Measurements from ENCODE around the gene LRRC27.

The LRRC27 gene

DNA sequence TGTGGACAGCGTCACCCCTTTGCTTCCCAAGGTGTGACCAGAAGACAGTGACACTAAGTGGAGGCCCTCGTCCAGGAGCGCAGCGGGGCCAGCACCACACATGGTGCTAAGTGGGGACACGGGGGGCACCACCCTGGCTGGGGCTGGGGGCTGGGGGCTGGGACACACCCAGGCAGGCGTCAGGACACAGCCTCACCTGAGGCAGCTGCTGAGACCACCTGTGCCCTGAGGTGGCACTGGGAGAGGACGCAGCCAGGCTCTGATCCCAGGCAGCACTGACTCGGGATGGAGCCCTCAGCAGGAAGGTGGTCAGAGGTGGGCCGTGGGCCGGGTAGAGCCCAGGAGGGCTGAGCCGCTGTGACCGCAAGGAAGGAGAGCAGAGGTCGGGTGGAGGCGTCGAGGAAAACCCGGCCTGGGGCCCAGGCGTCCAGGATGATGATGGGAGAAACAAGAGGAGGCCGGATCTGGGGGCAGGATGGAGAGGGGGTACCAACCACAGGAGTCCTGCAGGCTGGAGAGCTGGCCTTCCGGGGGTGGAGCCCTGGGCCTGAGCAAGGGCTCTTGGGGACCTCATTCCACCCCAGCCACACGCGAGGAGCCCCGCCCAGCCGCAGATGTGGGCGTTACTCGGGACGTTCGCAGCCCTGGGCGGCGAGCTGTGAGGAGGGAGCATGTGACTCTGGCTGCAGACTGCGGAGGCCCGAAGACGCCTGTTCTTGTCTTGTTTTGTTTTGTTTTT is 22.5 kb downstream of the LRRC27 start:
- no peak for ATAC-seq
- no peak for TF ChIP-seq RARB (CRISPR knock-in tag; IDR thresholded peaks at IDR 0.05)
- no peak for TF ChIP-seq PATZ1 (CRISPR knock-in tag; IDR thresholded peaks at IDR 0.05; ENCODE audit: borderline replicate concordance)
- TF ChIP-seq TOX (CRISPR knock-in tag; IDR thresholded peaks at IDR 0.05; ENCODE audit: borderline replicate concordance) = no peak
- no peak for TF ChIP-seq ZNF70 (CRISPR knock-in tag; IDR thresholded peaks at IDR 0.05)
- TF ChIP-seq ARNTL (CRISPR knock-in tag; IDR thresholded peaks at IDR 0.05; ENCODE audit: borderline replicate concordance, low read depth) = no peak
- TF ChIP-seq GLIS3 (CRISPR knock-in tag; IDR thresholded peaks at IDR 0.05) = no peak
- no peak for TF ChIP-seq TCF4 (CRISPR knock-in tag; IDR thresholded peaks at IDR 0.05; ENCODE audit: borderline replicate concordance)
- no peak for TF ChIP-seq SNAI2 (CRISPR knock-in tag; IDR thresholded peaks at IDR 0.05)
- no peak for TF ChIP-seq CSDC2 (CRISPR knock-in tag; IDR thresholded peaks at IDR 0.05)
- TF ChIP-seq, protein P1, sequence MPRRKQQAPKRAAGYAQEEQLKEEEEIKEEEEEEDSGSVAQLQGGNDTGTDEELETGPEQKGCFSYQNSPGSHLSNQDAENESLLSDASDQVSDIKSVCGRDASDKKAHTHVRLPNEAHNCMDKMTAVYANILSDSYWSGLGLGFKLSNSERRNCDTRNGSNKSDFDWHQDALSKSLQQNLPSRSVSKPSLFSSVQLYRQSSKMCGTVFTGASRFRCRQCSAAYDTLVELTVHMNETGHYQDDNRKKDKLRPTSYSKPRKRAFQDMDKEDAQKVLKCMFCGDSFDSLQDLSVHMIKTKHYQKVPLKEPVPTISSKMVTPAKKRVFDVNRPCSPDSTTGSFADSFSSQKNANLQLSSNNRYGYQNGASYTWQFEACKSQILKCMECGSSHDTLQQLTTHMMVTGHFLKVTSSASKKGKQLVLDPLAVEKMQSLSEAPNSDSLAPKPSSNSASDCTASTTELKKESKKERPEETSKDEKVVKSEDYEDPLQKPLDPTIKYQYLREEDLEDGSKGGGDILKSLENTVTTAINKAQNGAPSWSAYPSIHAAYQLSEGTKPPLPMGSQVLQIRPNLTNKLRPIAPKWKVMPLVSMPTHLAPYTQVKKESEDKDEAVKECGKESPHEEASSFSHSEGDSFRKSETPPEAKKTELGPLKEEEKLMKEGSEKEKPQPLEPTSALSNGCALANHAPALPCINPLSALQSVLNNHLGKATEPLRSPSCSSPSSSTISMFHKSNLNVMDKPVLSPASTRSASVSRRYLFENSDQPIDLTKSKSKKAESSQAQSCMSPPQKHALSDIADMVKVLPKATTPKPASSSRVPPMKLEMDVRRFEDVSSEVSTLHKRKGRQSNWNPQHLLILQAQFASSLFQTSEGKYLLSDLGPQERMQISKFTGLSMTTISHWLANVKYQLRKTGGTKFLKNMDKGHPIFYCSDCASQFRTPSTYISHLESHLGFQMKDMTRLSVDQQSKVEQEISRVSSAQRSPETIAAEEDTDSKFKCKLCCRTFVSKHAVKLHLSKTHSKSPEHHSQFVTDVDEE (CRISPR knock-in tag; IDR thresholded peaks at IDR 0.05) = no peak
- TF ChIP-seq ZNF8 (CRISPR knock-in tag; IDR thresholded peaks at IDR 0.05) = no peak
- TF ChIP-seq POU6F1 (CRISPR knock-in tag; IDR thresholded peaks at IDR 0.05; ENCODE audit: borderline replicate concordance, low read depth) = no peak
- no peak for TF ChIP-seq ZNF565 (CRISPR knock-in tag; conservative IDR thresholded peaks at IDR 0.05; ENCODE audit: low read depth)
- TF ChIP-seq ZFP30 (CRISPR knock-in tag; IDR thresholded peaks at IDR 0.05) = no peak

DNA sequence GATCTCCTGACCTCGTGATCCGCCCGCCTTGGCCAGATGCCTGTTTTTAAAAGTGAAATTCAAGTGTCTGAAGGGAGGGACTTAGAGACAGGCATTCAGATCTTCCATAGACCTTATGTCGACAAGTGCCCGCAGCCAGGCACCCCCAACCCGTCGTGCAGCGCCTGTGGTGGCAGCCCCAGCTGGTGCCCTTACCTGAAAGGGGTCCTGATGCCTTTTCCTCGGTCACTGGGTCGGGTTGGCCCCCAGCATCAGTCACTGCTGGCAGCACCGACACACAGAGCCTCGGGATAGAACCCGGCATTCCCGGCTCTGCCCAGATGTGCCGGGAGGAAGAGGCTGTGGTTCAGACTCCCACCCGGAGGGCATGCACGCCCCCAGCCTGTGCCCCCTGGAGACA is 23.3 kb downstream of the LRRC27 start:
- no peak for TF ChIP-seq GLIS3 (CRISPR knock-in tag; IDR thresholded peaks at IDR 0.05)
- ATAC-seq = no peak

DNA sequence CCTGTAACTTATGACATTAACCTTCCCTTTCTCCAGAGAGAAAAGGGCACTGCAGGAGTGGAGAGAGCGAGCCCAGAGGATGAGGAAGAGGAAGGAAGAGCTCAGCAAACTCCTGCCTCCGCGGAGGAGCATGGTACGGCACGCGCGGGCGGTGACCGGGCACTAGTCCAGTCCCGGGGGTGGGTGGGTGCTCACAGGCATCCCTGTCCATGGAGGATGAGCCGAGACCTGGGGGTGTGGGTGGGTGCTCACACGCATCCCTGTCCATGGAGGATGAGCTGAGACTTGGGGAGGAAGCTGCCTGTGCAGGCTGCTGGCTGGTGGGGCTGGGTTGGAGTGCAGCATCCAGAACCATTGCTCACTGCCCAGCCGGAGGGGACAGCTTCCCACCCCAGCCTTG is 23.8 kb downstream of the LRRC27 start:
- no peak for ATAC-seq
- TF ChIP-seq ISL1 (CRISPR knock-in tag; IDR thresholded peaks at IDR 0.05) (no peak), ZNF565 (CRISPR knock-in tag; conservative IDR thresholded peaks at IDR 0.05; ENCODE audit: low read depth) (no peak), SNAI2 (CRISPR knock-in tag; IDR thresholded peaks at IDR 0.05) (no peak)

DNA sequence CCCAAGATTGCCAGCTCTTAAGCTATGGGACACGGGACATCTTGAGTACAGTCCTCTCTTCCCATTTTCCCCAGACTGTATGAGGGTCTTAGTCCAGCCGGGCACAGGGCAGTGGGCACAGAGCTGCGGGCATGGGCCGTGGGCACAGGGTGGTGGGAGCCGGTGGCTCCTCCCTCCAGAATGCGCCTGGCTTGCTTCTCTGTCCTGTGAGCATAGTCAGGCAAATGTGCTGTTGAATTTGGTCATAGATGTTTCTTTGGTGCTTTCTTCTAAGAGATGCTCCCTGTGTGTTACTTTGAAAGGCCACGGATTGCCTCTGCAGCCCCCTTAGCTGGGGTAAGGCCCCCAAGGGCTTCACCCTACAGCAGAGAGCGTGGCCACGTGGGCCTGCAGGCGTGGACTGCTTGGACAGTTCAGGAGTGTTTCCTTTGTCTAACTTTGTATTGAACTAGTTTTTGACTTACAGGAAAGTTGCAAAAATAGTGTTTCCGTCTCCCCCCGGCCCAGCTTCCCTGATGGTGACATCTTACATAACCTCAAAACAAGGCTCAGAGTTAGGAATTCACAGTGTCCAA is 24.7 kb downstream of the LRRC27 start:
- no peak for ATAC-seq
- TF ChIP-seq BACH2 (CRISPR knock-in tag; IDR thresholded peaks at IDR 0.05; ENCODE audit: borderline replicate concordance) = no peak
- TF ChIP-seq, protein P2, sequence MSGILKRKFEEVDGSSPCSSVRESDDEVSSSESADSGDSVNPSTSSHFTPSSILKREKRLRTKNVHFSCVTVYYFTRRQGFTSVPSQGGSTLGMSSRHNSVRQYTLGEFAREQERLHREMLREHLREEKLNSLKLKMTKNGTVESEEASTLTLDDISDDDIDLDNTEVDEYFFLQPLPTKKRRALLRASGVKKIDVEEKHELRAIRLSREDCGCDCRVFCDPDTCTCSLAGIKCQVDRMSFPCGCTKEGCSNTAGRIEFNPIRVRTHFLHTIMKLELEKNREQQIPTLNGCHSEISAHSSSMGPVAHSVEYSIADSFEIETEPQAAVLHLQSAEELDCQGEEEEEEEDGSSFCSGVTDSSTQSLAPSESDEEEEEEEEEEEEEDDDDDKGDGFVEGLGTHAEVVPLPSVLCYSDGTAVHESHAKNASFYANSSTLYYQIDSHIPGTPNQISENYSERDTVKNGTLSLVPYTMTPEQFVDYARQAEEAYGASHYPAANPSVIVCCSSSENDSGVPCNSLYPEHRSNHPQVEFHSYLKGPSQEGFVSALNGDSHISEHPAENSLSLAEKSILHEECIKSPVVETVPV (CRISPR knock-in tag; IDR thresholded peaks at IDR 0.05) = no peak
- no peak for TF ChIP-seq ARNTL (CRISPR knock-in tag; IDR thresholded peaks at IDR 0.05; ENCODE audit: borderline replicate concordance, low read depth)
- TF ChIP-seq PATZ1 (CRISPR knock-in tag; IDR thresholded peaks at IDR 0.05; ENCODE audit: borderline replicate concordance) = no peak
- TF ChIP-seq SNAI2 (CRISPR knock-in tag; IDR thresholded peaks at IDR 0.05) = no peak
- no peak for TF ChIP-seq POU6F1 (CRISPR knock-in tag; IDR thresholded peaks at IDR 0.05; ENCODE audit: borderline replicate concordance, low read depth)
- no peak for TF ChIP-seq ZNF8 (CRISPR knock-in tag; IDR thresholded peaks at IDR 0.05)
- no peak for TF ChIP-seq GLIS3 (CRISPR knock-in tag; IDR thresholded peaks at IDR 0.05)
- no peak for TF ChIP-seq TOX (CRISPR knock-in tag; IDR thresholded peaks at IDR 0.05; ENCODE audit: borderline replicate concordance)
- TF ChIP-seq ZFP3 (CRISPR knock-in tag; IDR thresholded peaks at IDR 0.05) = no peak
- TF ChIP-seq ZNF70 (CRISPR knock-in tag; IDR thresholded peaks at IDR 0.05) = no peak
- TF ChIP-seq OSR1 (CRISPR knock-in tag; IDR thresholded peaks at IDR 0.05) = no peak
